Cardiac muscle cell (in vitro differentiated cells and primary cell): ENCODE measurements around the gene IGF2BP1. TPM values are rescaled to one million over a fixed set of nuclear protein-coding genes. Genes with fewer than 3 reads are reported as not detected.
"Not testable (repeated sequence)": the region's sequence is repeated elsewhere in the genome, so short reads cannot be mapped to it uniquely, and the experiment has no call there.

Experiments
- DNase-seq, 2 donors: peaks; one replicate each; pipeline versions ENCODE4 v3.0.0 to v3.0.0-alpha.2; 2010 to 2017; ENCODE audit warnings: low read depth in 1 of 2, low spot score in 1 of 2
- H3K27ac ChIP-seq: fragments of 200-600 bp; sonication (generic); 2 replicates; pipeline ENCODE4 v1.5.1; 2016
- H3K27me3 ChIP-seq: fragments of 200-600 bp; sonication (generic); 2 replicates; pipeline ENCODE4 v1.6.0; 2016; ENCODE audit warnings: control low read depth
- H3K36me3 ChIP-seq: fragments of 200-600 bp; sonication (generic); 2 replicates; pipeline ENCODE4 v1.5.1; 2016; ENCODE audit warnings: control low read depth
- H3K4me1 ChIP-seq: fragments of 200-600 bp; sonication (generic); 2 replicates; pipeline ENCODE4 v1.8.1; 2017; ENCODE audit warnings: low read depth, mild to moderate bottlenecking, mixed run types
- H3K4me3 ChIP-seq: fragments of 200-600 bp; sonication (generic); 2 replicates; pipeline ENCODE4 v1.5.1; 2016; ENCODE audit warnings: mild to moderate bottlenecking
- H3K9me3 ChIP-seq: fragments of 200-600 bp; sonication (generic); 2 replicates; pipeline ENCODE4 v1.5.1; 2017; ENCODE audit warnings: low read depth, mild to moderate bottlenecking, control low read depth
- CTCF ChIP-seq: IDR thresholded peaks from 2 replicates; pipeline ENCODE4 v1.5.1; 2012; ENCODE audit warnings: low read depth, mild to moderate bottlenecking, low read length
- polyA plus RNA-seq: library from polyadenylated mRNA; unstranded; fragments of >200 nt; fragmentation: Nextera tagmentation; extraction: Ambion mirVana; gene quantifications from 2 replicates; pipeline ENCODE4 v1.2.1, GENCODE V29; 2016
- total RNA-seq: library from RNA; depleted of rRNA; stranded (reverse); fragments of >200 nt; gene quantifications from 2 replicates; pipeline ENCODE4 v1.2.3, GENCODE V29; 2016

The IGF2BP1 gene
- total and polyA plus RNA-seq, 2 experiments from 2014 or later, result 18.7 to 74.0 TPM

- DNase-seq, result peak in 1 of 2 donors; percentile 62
- H3K9me3 ChIP-seq, result no peaks in the 10 kb centered on the region
- no peak overlapping the region for H3K4me3 ChIP-seq
- no peaks in the 10 kb centered on the region for H3K36me3 ChIP-seq
- no peak for TF ChIP-seq CTCF
- no peaks in the 10 kb centered on the region for H3K27me3 ChIP-seq
- H3K4me1 ChIP-seq, result no peaks in the 10 kb centered on the region
- no peak overlapping the region for H3K27ac ChIP-seq
Measured at GRCh38 chr17:49101054-49101534, 103.9 kb downstream of the IGF2BP1 start.

- H3K9me3 ChIP-seq, H3K4me1 ChIP-seq, DNase-seq, H3K4me3 ChIP-seq, H3K27ac ChIP-seq, H3K36me3 ChIP-seq, H3K27me3 ChIP-seq: not testable (repeated sequence)
Measured at GRCh38 chr17:49103360-49103759, 106.2 kb downstream of the IGF2BP1 start.

- no peak for TF ChIP-seq CTCF
- Histone ChIP-seq H3K36me3 (no peaks in the 10 kb centered on the region), H3K4me1 (no peaks in the 10 kb centered on the region), H3K4me3 (no peak overlapping the region), H3K27me3 (no peaks in the 10 kb centered on the region), H3K27ac (no peak overlapping the region), H3K9me3 (no peaks in the 10 kb centered on the region)
- no peak for DNase-seq
Measured at GRCh38 chr17:49104511-49105074, 107.4 kb downstream of the IGF2BP1 start.

Other genes with a start within 250 kb of the IGF2BP1 start
- gene TTLL6, start 180.2 kb upstream of the IGF2BP1 start, total RNA-seq, result 0.03 TPM in 1 of 2 replicates, not detected in the other
- gene TTLL6, start 180.2 kb upstream of the IGF2BP1 start, polyA plus RNA-seq, result not detected in 2 replicates
- 23.8 and 35.3 TPM in 2 replicates for gene CALCOCO2, start 166.3 kb upstream of the IGF2BP1 start, total RNA-seq
- gene CALCOCO2, start 166.3 kb upstream of the IGF2BP1 start, polyA plus RNA-seq, result 38.6 and 56.4 TPM in 2 replicates
- gene ATP5MC1, start 104.6 kb upstream of the IGF2BP1 start, total RNA-seq, result 160 and 303 TPM in 2 replicates
- 455 and 810 TPM in 2 replicates for gene ATP5MC1, start 104.6 kb upstream of the IGF2BP1 start, polyA plus RNA-seq
- gene UBE2Z, start 89.0 kb upstream of the IGF2BP1 start, total RNA-seq, result 52.7 and 54.1 TPM in 2 replicates
- 61.7 and 64.2 TPM in 2 replicates for gene UBE2Z, start 89.0 kb upstream of the IGF2BP1 start, polyA plus RNA-seq
- gene SNF8, start 52.5 kb upstream of the IGF2BP1 start, total RNA-seq, result 114 and 187 TPM in 2 replicates
- 132 and 315 TPM in 2 replicates for gene SNF8, start 52.5 kb upstream of the IGF2BP1 start, polyA plus RNA-seq
- not detected in 2 replicates for gene GIP, start 28.8 kb upstream of the IGF2BP1 start, total RNA-seq
- 0.66 TPM in 1 of 2 replicates, not detected in the other for gene GIP, start 28.8 kb upstream of the IGF2BP1 start, polyA plus RNA-seq
- gene B4GALNT2, start 135.4 kb downstream of the IGF2BP1 start, total RNA-seq, result not detected in 2 replicates
- not detected in 2 replicates for gene B4GALNT2, start 135.4 kb downstream of the IGF2BP1 start, polyA plus RNA-seq
- gene GNGT2, start 213.2 kb downstream of the IGF2BP1 start, total RNA-seq, result not detected in 2 replicates
- gene GNGT2, start 213.2 kb downstream of the IGF2BP1 start, polyA plus RNA-seq, result not detected in 2 replicates
- gene ABI3, start 213.3 kb downstream of the IGF2BP1 start, total RNA-seq, result 0.24 and 0.32 TPM in 2 replicates
- 2.5 TPM in 1 of 2 replicates, not detected in the other for gene ABI3, start 213.3 kb downstream of the IGF2BP1 start, polyA plus RNA-seq
- not detected in 2 replicates for gene PHOSPHO1, start 233.4 kb downstream of the IGF2BP1 start, total RNA-seq
- gene PHOSPHO1, start 233.4 kb downstream of the IGF2BP1 start, polyA plus RNA-seq, result not detected in 2 replicates